ENCODE data around the gene TRPC5OS.

- TF ChIP-seq CTCF (conservative IDR thresholded peaks at IDR 0.05; ENCODE audit: low read depth, low read length), result no peak
- no peak for TF ChIP-seq EZH2 (IDR thresholded peaks at IDR 0.05; ENCODE audit: borderline replicate concordance, low read depth, low read length, poor library complexity, severe bottlenecking)
Measured at GRCh38 chrX:111880735-111881134, 4.8 kb downstream of the TRPC5OS start.
